ENCODE measurements around the gene ATP2B2.

- no peak for TF ChIP-seq POLR2AphosphoS5 (IDR thresholded peaks at IDR 0.05; ENCODE audit: low read depth, low read length)
- TF ChIP-seq POLR2A (IDR thresholded peaks at IDR 0.05; ENCODE audit: control extremely low read depth in 1 of 2, low read depth in 2 of 2, low read length in 2 of 2) = no peak
- no peak for TF ChIP-seq CTCF (IDR thresholded peaks at IDR 0.05; ENCODE audit: control extremely low read depth in 1 of 3, insufficient read depth in 1 of 3, low read depth in 1 of 3, low read length in 3 of 3)
Observed at GRCh38 chr3:10287936-10288574, 217.3 kb downstream of the ATP2B2 start.

Data from H1 (cell line).